ENCODE results near the gene B3GAT1.

- TF ChIP-seq CTCF (IDR thresholded peaks at IDR 0.05) (peak in 1 of 5 experiments; percentile 3), POLR2AphosphoS5 (IDR thresholded peaks at IDR 0.05) (no peak), POLR2A (IDR thresholded peaks at IDR 0.05) (no peak)
These were observed 79.8 kb downstream of the B3GAT1 start for GRCh38 chr11:134332189-134332631.

All from transverse colon (tissue), 4 donors.